ENCODE results near the gene ZNF133.

DNA sequence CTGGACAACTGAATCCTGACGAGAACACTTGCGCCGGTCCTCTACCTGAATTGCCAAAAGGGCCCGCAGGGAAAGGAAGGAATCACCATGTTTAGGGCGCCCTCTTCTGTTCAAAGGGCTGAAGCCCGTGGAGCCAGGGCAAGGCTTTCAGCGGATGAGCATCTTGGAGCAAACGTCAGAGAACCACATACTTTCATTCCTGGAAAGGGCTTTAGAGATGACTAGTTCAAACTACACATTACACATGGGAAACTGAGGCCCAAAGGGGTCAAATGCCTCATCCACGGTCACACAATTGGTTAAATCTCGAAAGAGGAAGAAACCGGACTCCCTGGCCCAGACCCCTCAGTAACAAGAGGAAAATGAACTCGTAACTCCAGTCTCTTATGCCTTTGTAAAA lies 11.5 kb upstream of the ZNF133 start:
- TF ChIP-seq KLF1 (tag by site-specific recombination; IDR thresholded peaks at IDR 0.05): no peak
- TF ChIP-seq ZNF114 (tag by site-specific recombination; IDR thresholded peaks at IDR 0.05): no peak
- no peak for TF ChIP-seq ZNF292 (tag by site-specific recombination; IDR thresholded peaks at IDR 0.05; ENCODE audit: borderline replicate concordance, low read depth)
- TF ChIP-seq, protein P1, sequence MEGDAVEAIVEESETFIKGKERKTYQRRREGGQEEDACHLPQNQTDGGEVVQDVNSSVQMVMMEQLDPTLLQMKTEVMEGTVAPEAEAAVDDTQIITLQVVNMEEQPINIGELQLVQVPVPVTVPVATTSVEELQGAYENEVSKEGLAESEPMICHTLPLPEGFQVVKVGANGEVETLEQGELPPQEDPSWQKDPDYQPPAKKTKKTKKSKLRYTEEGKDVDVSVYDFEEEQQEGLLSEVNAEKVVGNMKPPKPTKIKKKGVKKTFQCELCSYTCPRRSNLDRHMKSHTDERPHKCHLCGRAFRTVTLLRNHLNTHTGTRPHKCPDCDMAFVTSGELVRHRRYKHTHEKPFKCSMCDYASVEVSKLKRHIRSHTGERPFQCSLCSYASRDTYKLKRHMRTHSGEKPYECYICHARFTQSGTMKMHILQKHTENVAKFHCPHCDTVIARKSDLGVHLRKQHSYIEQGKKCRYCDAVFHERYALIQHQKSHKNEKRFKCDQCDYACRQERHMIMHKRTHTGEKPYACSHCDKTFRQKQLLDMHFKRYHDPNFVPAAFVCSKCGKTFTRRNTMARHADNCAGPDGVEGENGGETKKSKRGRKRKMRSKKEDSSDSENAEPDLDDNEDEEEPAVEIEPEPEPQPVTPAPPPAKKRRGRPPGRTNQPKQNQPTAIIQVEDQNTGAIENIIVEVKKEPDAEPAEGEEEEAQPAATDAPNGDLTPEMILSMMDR (tag by site-specific recombination; IDR thresholded peaks at IDR 0.05): peak; percentile 86
- no peak for TF ChIP-seq ZNF416 (tag by site-specific recombination; IDR thresholded peaks at IDR 0.05)
- TF ChIP-seq, protein P2, sequence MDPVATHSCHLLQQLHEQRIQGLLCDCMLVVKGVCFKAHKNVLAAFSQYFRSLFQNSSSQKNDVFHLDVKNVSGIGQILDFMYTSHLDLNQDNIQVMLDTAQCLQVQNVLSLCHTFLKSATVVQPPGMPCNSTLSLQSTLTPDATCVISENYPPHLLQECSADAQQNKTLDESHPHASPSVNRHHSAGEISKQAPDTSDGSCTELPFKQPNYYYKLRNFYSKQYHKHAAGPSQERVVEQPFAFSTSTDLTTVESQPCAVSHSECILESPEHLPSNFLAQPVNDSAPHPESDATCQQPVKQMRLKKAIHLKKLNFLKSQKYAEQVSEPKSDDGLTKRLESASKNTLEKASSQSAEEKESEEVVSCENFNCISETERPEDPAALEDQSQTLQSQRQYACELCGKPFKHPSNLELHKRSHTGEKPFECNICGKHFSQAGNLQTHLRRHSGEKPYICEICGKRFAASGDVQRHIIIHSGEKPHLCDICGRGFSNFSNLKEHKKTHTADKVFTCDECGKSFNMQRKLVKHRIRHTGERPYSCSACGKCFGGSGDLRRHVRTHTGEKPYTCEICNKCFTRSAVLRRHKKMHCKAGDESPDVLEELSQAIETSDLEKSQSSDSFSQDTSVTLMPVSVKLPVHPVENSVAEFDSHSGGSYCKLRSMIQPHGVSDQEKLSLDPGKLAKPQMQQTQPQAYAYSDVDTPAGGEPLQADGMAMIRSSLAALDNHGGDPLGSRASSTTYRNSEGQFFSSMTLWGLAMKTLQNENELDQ (tag by site-specific recombination; IDR thresholded peaks at IDR 0.05; ENCODE audit: low read depth): no peak

All from HEK293 (cell line).